Fibroblast of pulmonary artery (primary cell): ENCODE data around the gene APOL2.

Experiments
- DNase-seq: peaks from one replicate; pipeline ENCODE4 v3.0.0-alpha.2; 2010; ENCODE audit warnings: low read depth
- H3K4me3 ChIP-seq: replicated peaks from 2 replicates; pipeline ENCODE4 v1.5.1; 2011; ENCODE audit warnings: low read depth, mild to moderate bottlenecking, control low read depth, low read length, moderate library complexity
- TF ChIP-seq, protein P1 (sequence below): IDR thresholded peaks from 2 replicates; pipeline ENCODE4 v1.5.1; 2011; ENCODE audit warnings: mild to moderate bottlenecking, control low read depth, low read length, inconsistent platforms; ENCODE audit errors: missing control alignments

The APOL2 gene

GRCh38 chr22:36285017-36285416 is 45.7 kb upstream of the APOL2 start:
- TF ChIP-seq, protein P1, sequence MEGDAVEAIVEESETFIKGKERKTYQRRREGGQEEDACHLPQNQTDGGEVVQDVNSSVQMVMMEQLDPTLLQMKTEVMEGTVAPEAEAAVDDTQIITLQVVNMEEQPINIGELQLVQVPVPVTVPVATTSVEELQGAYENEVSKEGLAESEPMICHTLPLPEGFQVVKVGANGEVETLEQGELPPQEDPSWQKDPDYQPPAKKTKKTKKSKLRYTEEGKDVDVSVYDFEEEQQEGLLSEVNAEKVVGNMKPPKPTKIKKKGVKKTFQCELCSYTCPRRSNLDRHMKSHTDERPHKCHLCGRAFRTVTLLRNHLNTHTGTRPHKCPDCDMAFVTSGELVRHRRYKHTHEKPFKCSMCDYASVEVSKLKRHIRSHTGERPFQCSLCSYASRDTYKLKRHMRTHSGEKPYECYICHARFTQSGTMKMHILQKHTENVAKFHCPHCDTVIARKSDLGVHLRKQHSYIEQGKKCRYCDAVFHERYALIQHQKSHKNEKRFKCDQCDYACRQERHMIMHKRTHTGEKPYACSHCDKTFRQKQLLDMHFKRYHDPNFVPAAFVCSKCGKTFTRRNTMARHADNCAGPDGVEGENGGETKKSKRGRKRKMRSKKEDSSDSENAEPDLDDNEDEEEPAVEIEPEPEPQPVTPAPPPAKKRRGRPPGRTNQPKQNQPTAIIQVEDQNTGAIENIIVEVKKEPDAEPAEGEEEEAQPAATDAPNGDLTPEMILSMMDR, result no peak
- H3K4me3 ChIP-seq, result no peak overlapping the region
- DNase-seq, result no peak

DNA sequence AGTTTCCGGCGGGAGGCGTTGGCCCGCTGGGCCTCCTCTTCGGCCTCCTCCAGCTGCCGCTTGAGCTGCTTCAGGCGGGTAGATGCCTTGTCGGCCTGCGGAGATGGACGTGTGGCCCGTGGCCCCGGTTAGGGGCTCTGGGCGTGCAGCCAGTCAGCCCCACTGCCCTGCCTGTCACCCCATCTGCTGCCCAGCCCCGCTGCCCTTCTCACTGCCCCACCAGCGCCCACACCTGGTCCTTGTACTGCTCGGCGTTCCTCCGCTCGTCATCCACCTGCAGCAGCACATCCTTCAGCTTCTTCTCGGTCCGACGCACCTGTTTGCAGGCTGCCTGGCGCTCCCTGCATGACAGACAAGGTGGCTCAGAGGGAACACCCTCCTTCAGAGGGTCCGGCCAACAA is 44.8 kb upstream of the APOL2 start:
- no peak for DNase-seq
- TF ChIP-seq, protein P1, result no peak
- H3K4me3 ChIP-seq, result no peak overlapping the region

GRCh38 chr22:36282328-36282831 is 43.1 kb upstream of the APOL2 start:
- no peak for DNase-seq
- TF ChIP-seq, protein P1, result no peak
- H3K4me3 ChIP-seq, result no peak overlapping the region

DNA sequence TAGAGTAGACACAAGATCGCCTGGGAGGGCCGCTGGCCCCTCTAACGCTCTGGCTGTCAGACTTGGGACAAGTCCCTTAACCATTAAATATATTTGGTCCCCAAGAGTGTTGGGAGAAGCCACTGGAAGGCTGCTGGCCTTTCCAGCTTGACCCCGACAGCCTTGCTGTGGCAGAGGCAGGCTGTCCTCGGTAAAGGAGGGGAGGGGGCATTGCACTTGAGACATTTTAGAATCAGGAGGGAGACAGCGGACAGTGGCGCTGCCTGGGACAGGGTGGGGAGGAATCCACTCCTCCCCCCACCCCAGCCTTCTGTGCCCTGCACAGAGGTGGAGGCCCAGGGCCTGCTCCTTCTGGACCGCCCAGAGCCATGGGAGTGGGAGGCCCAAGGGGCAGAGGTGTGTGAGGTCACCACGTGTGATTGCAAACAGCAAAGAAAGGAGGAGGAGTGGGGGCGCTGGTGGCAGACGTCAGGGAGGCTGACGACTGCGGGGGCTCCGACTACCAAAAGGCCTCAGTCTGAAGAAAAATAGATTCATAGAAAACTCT is 42.5 kb upstream of the APOL2 start:
- DNase-seq, result no peak
- TF ChIP-seq, protein P1, result no peak
- H3K4me3 ChIP-seq, result no peak overlapping the region

- no peak overlapping the region for H3K4me3 ChIP-seq
- no peak for DNase-seq
- TF ChIP-seq, protein P1, result no peak
These were observed 41.1 kb upstream of the APOL2 start for GRCh38 chr22:36280379-36280778.

DNA sequence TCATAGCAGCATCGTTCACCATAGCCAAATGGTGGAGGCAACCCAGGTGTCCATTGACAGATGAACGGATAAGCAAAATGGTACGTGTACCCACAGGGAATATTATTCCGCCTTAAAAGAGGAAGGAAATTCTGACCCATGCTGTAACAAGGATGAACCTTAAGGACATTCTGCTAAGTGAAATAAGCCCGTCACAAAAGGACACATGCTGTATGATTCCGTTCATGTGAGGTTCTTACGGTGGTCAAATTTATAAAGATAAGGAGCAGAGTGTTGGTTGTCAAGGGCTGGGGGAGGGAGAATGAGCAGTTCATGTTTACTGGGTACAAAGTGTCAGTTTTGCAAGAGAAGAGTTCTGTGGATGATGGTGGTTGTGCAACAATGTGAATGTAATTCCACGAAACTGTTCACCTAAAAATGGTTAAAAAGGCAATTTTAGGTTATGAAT is 39.9 kb upstream of the APOL2 start:
- no peak overlapping the region for H3K4me3 ChIP-seq
- TF ChIP-seq, protein P1, result no peak
- no peak for DNase-seq
